IMR-90 (cell line): ENCODE data around the gene CTNS. TPM values are rescaled to one million over a fixed set of nuclear protein-coding genes. Genes with fewer than 3 reads are reported as not detected.

Experiments used
- ATAC-seq: fragments of 200-7000 bp; cut with Tn5 transposase; 2 replicates; pipeline ENCODE4 v1.9.1; 2020; ENCODE audit warnings: low read depth, mild to moderate bottlenecking, moderate library complexity
- BruUV-seq: library from RNA; stranded (reverse); fragments of 400-500 nt; replicated peaks from 2 replicates; lab custom pipeline; 2021; lab: Mats Ljungman, UMichigan
- CTCF ChIA-PET: fragments of 300-600 bp; formaldehyde crosslinking; extraction: SDS; loops from one replicate; lab custom pipeline; 2021; ENCODE audit warnings: antibody characterized with exemption; lab: Yijun Ruan, JAX
- POLR2A ChIA-PET: fragments of 300-600 bp; sonication (Branson Sonifier 250); formaldehyde crosslinking; loops from one replicate; lab custom pipeline; 2022; ENCODE audit warnings: antibody characterized with exemption; ENCODE audit not compliant: unreplicated experiment; lab: Charles Lee
- DNase-seq: peaks from one replicate; pipeline ENCODE4 v3.0.0; 2013
- H2AFZ ChIP-seq: replicated peaks from 2 replicates; pipeline ENCODE3; 2013; ENCODE audit warnings: low read length, mild to moderate bottlenecking; ENCODE audit not compliant: poor library complexity
- H2AK5ac ChIP-seq: 2 replicates; pipeline ENCODE4 v1.6.1; 2013; ENCODE audit warnings: low read depth, low read length, inconsistent platforms
- H2AK9ac ChIP-seq: replicated peaks from 2 replicates; pipeline ENCODE3; 2013; ENCODE audit warnings: mild to moderate bottlenecking, low read depth, low read length, moderate library complexity; ENCODE audit not compliant: poor library complexity
- H2BK120ac ChIP-seq: 2 replicates; pipeline ENCODE4 v1.6.1; 2013; ENCODE audit warnings: low read depth, low read length, inconsistent platforms
- H2BK15ac ChIP-seq: 3 replicates; pipeline ENCODE4 v1.6.1; 2013; ENCODE audit warnings: low read depth, low read length, inconsistent platforms
- H2BK20ac ChIP-seq: 2 replicates; pipeline ENCODE4 v1.6.1; 2013; ENCODE audit warnings: low read depth, mild to moderate bottlenecking, inconsistent platforms, low read length, moderate library complexity
- H2BK5ac ChIP-seq: 2 replicates; pipeline ENCODE4 v1.6.1; 2013; ENCODE audit warnings: mild to moderate bottlenecking, low read depth, low read length, inconsistent platforms; ENCODE audit not compliant: poor library complexity, severe bottlenecking
- H3K14ac ChIP-seq: replicated peaks from 2 replicates; pipeline ENCODE4 v1.6.1; 2013; ENCODE audit warnings: low read depth, low read length, inconsistent platforms
- H3K18ac ChIP-seq: 2 replicates; pipeline ENCODE4 v1.6.1; 2013; ENCODE audit warnings: low read depth, low read length, control low read depth
- H3K23ac ChIP-seq: 2 replicates; pipeline ENCODE4 v1.6.1; 2013; ENCODE audit warnings: low read depth, low read length, inconsistent platforms
- H3K27ac ChIP-seq: 2 replicates; pipeline ENCODE4 v1.5.1; 2013; ENCODE audit warnings: mild to moderate bottlenecking, control low read depth, low read length; ENCODE audit not compliant: insufficient read depth
- H3K27me3 ChIP-seq: 2 replicates; pipeline ENCODE4 v1.6.1; 2013; ENCODE audit warnings: low read length; ENCODE audit not compliant: control insufficient read depth, insufficient read depth
- H3K36me3 ChIP-seq: 2 replicates; pipeline ENCODE4 v1.6.1; 2013; ENCODE audit warnings: low read length, mixed read lengths; ENCODE audit not compliant: control insufficient read depth, insufficient read depth
- H3K4ac ChIP-seq: 2 replicates; pipeline ENCODE4 v1.6.1; 2013; ENCODE audit warnings: low read depth, low read length, inconsistent platforms
- H3K4me1 ChIP-seq: 2 replicates; pipeline ENCODE4 v1.6.1; 2013; ENCODE audit warnings: low read length, mixed read lengths; ENCODE audit not compliant: control insufficient read depth, insufficient read depth
- H3K4me2 ChIP-seq: 2 replicates; pipeline ENCODE4 v1.6.1; 2013; ENCODE audit warnings: low read depth, mild to moderate bottlenecking, control low read depth, low read length, moderate library complexity
- H3K4me3 ChIP-seq: 2 replicates; pipeline ENCODE4 v1.5.1; 2013; ENCODE audit warnings: low read depth, mild to moderate bottlenecking, control low read depth, low read length, moderate library complexity; ENCODE audit not compliant: insufficient read depth
- H3K56ac ChIP-seq: 2 replicates; pipeline ENCODE4 v1.6.1; 2013; ENCODE audit warnings: low read length, inconsistent platforms; ENCODE audit not compliant: insufficient read depth; ENCODE audit errors: extremely low read depth
- H3K79me1 ChIP-seq, 2 experiments: 2 replicates each; pipeline ENCODE4 v1.6.1; 2013; ENCODE audit warnings: low read length in 2 of 2, inconsistent platforms in 1 of 2, low read depth in 1 of 2
- H3K9ac ChIP-seq: 2 replicates; pipeline ENCODE4 v1.6.1; 2013; ENCODE audit warnings: low read depth, low read length, control low read depth
- H3K9me1 ChIP-seq: 2 replicates; pipeline ENCODE4 v1.6.1; 2013; ENCODE audit warnings: low read length, inconsistent platforms; ENCODE audit not compliant: insufficient read depth
- H3K9me3 ChIP-seq: 2 replicates; pipeline ENCODE4 v1.6.1; 2013; ENCODE audit warnings: low read length; ENCODE audit not compliant: control insufficient read depth, insufficient read depth
- H4K20me1 ChIP-seq: 2 replicates; pipeline ENCODE4 v1.6.1; 2013; ENCODE audit warnings: low read length, inconsistent platforms; ENCODE audit not compliant: insufficient read depth
- H4K5ac ChIP-seq: 2 replicates; pipeline ENCODE4 v1.6.1; 2013; ENCODE audit warnings: mild to moderate bottlenecking, low read depth, low read length, control low read depth
- H4K8ac ChIP-seq, 2 experiments: 2 replicates each; pipeline ENCODE4 v1.6.1; 2013; ENCODE audit warnings: low read depth in 2 of 2, low read length in 2 of 2, control low read depth in 1 of 2, inconsistent platforms in 1 of 2
- H4K91ac ChIP-seq: 2 replicates; pipeline ENCODE4 v1.6.1; 2013; ENCODE audit warnings: low read depth, low read length, inconsistent platforms; ENCODE audit not compliant: insufficient read depth
- BHLHE40 ChIP-seq: fragments of 150-350 bp; IDR thresholded peaks from 2 replicates; pipeline ENCODE4 v1.6.1; 2016; ENCODE audit warnings: mild to moderate bottlenecking, low read depth, low read length
- CEBPB ChIP-seq: IDR thresholded peaks from 2 replicates; pipeline ENCODE4 v1.6.1; 2012; ENCODE audit warnings: low read depth, low read length, improper control_type of control experiment
- CHD1 ChIP-seq: IDR thresholded peaks from 2 replicates; pipeline ENCODE4 v1.6.1; 2012; ENCODE audit warnings: low read depth, low read length, improper control_type of control experiment
- ELK1 ChIP-seq: fragments of 150-350 bp; IDR thresholded peaks from 2 replicates; pipeline ENCODE4 v1.6.1; 2016; ENCODE audit warnings: low read depth, mild to moderate bottlenecking, low read length, moderate library complexity, borderline replicate concordance
- FOS ChIP-seq: fragments of 150-350 bp; IDR thresholded peaks from 2 replicates; pipeline ENCODE4 v1.6.1; 2016; ENCODE audit warnings: low read depth, low read length
- MAFK ChIP-seq: IDR thresholded peaks from 2 replicates; pipeline ENCODE4 v1.6.1; 2012; ENCODE audit warnings: low read depth, low read length, improper control_type of control experiment
- MAZ ChIP-seq: IDR thresholded peaks from 2 replicates; pipeline ENCODE4 v1.6.1; 2012; ENCODE audit warnings: low read depth, mild to moderate bottlenecking, low read length, improper control_type of control experiment, moderate library complexity, borderline replicate concordance
- MXI1 ChIP-seq: IDR thresholded peaks from 2 replicates; pipeline ENCODE4 v1.6.1; 2012; ENCODE audit warnings: low read depth, mild to moderate bottlenecking, low read length, moderate library complexity, borderline replicate concordance
- POLR2A ChIP-seq: IDR thresholded peaks from 2 replicates; pipeline ENCODE4 v1.6.1; 2012; ENCODE audit warnings: mild to moderate bottlenecking, low read depth, low read length
- RAD21 ChIP-seq: IDR thresholded peaks from 2 replicates; pipeline ENCODE4 v1.6.1; 2012; ENCODE audit warnings: low read length, improper control_type of control experiment
- RCOR1 ChIP-seq: IDR thresholded peaks from 2 replicates; pipeline ENCODE4 v1.6.1; 2012; ENCODE audit warnings: mild to moderate bottlenecking, low read length, improper control_type of control experiment; ENCODE audit not compliant: insufficient replicate concordance
- SMC3 ChIP-seq: fragments of 150-350 bp; IDR thresholded peaks from 2 replicates; pipeline ENCODE4 v1.6.1; 2016; ENCODE audit warnings: low read depth, mild to moderate bottlenecking, antibody characterized with exemption, low read length, moderate library complexity
- WGBS, 2 experiments: methylation state at CpG; one replicate each; pipeline versions ENCODE4 v1.1.5 to v1.1.7; 2013; ENCODE audit warnings: missing lambda C conversion rate in 2 of 2; ENCODE audit not compliant: insufficient read length in 1 of 2; ENCODE audit errors: extremely low coverage in 2 of 2; 5-methylcytosine and 5-hydroxymethylcytosine counted together
- dilution Hi-C: fragments of 300-500 bp; cut with HindIII; formaldehyde crosslinking; loops from one replicate; pipeline ENCODE4 v1.14.3; 2018; ENCODE audit warnings: low sequenced_read_pairs; ENCODE audit not compliant: unreplicated experiment
- in situ Hi-C: fragments of 300-500 bp; cut with MboI; formaldehyde crosslinking; loops from 3 replicates; pipeline ENCODE4 v1.14.3; 2019; ENCODE audit warnings: low sequenced_read_pairs, inconsistent platforms, mixed read lengths
- intact Hi-C: fragments of 100-400 bp; cut with micrococcal nuclease; formaldehyde crosslinking; loops from 2 replicates; pipeline ENCODE4 v1.10.0; 2022
- polyA plus RNA-seq, 3 experiments: library from polyadenylated mRNA; depleted of rRNA; stranded (reverse); fragments of >200 nt; gene quantifications; 2 replicates each; pipeline ENCODE4 v1.2.3, GENCODE V29; 2012; ENCODE audit warnings: low replicate concordance in 1 of 3
- total RNA-seq: library from RNA; depleted of rRNA; stranded (reverse); fragments of >200 nt; gene quantifications from 2 replicates; pipeline ENCODE4 v1.2.3, GENCODE V29; 2012
- TF ChIP-seq, protein P1 (sequence below): conservative IDR thresholded peaks from 2 replicates; pipeline ENCODE4 v1.5.1; 2012; ENCODE audit warnings: mild to moderate bottlenecking, low read depth, low read length, improper control_type of control experiment
- TF ChIP-seq, protein P2 (sequence below): fragments of 150-350 bp; IDR thresholded peaks from 2 replicates; pipeline ENCODE4 v1.6.1; 2017; ENCODE audit warnings: mild to moderate bottlenecking, antibody characterized with exemption, low read length, low read depth

CTNS gene
- total and polyA plus RNA-seq, 2 of the 4 experiments (the other 2 are of a cell fraction), result 4.7 to 5.3 TPM

DNA sequence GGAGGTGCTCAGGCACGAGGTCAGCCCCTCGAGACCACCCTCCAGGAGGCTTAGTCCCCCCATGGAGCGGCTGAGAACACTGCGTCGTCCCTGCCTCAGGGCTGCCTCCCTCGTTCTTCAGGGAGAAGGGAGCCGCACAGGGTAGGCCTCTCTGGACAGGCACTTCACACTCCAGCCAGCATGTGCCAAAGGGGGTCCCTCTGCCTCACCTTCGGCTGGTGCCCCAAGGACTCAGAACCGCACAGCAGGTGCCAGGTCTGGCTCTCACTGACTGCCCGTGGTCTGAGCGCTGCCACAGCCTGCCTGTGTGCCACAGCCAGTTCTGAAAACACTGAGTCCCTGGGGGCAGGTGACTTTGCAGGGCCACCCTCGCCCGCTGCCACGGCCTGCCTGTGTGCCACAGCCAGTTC, 52.3 kb downstream of the CTNS start:
- WGBS, 2 experiments, result 77% methylated on average over 5 of the region's 14 CpGs; no CpG with 5 or more reads in 1 of the 2 experiments
- Histone ChIP-seq H3K14ac (no peak overlapping the region), H3K9me3 (no peaks in the 10 kb centered on the region), H3K9me1 (no peaks in the 10 kb centered on the region), H3K56ac (no peak overlapping the region), H3K4ac (no peak overlapping the region), H3K36me3 (no peaks in the 10 kb centered on the region), H4K91ac (no peak overlapping the region), H2BK120ac (no peak overlapping the region), H2BK15ac (no peak overlapping the region), H4K5ac (no peak overlapping the region), H3K4me1 (no peaks in the 10 kb centered on the region), H3K4me2 (no peak overlapping the region), H3K27ac (no peak overlapping the region), H2AK9ac (no peak overlapping the region), H3K18ac (no peak overlapping the region), H3K79me1 (no peaks in the 10 kb centered on the region), H3K27me3 (peaks cover 9% of the 10 kb centered on the region), H2AFZ (no peak overlapping the region), H4K8ac (no peak overlapping the region), H2BK5ac (no peak overlapping the region), H3K9ac (no peak overlapping the region), H3K4me3 (no peak overlapping the region), H2BK20ac (no peak overlapping the region), H4K20me1 (no peaks in the 10 kb centered on the region), H3K23ac (no peak overlapping the region), H2AK5ac (no peak overlapping the region)
- CTCF ChIA-PET, result no interaction called here
- in situ Hi-C loops (no loop called here), intact Hi-C loops (no loop called here), dilution Hi-C loops (no loop called here)
- ATAC-seq (no peak), DNase-seq (no peak)
- BruUV-seq, result no TSS peak
- TF ChIP-seq CHD1 (no peak), CEBPB (no peak), POLR2A (no peak), ELK1 (no peak), SMC3 (no peak), RCOR1 (no peak), BHLHE40 (no peak), FOS (no peak), RAD21 (no peak), MXI1 (no peak), MAFK (no peak), MAZ (no peak)
- TF ChIP-seq, protein P1, sequence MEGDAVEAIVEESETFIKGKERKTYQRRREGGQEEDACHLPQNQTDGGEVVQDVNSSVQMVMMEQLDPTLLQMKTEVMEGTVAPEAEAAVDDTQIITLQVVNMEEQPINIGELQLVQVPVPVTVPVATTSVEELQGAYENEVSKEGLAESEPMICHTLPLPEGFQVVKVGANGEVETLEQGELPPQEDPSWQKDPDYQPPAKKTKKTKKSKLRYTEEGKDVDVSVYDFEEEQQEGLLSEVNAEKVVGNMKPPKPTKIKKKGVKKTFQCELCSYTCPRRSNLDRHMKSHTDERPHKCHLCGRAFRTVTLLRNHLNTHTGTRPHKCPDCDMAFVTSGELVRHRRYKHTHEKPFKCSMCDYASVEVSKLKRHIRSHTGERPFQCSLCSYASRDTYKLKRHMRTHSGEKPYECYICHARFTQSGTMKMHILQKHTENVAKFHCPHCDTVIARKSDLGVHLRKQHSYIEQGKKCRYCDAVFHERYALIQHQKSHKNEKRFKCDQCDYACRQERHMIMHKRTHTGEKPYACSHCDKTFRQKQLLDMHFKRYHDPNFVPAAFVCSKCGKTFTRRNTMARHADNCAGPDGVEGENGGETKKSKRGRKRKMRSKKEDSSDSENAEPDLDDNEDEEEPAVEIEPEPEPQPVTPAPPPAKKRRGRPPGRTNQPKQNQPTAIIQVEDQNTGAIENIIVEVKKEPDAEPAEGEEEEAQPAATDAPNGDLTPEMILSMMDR, result no peak
- TF ChIP-seq, protein P2, sequence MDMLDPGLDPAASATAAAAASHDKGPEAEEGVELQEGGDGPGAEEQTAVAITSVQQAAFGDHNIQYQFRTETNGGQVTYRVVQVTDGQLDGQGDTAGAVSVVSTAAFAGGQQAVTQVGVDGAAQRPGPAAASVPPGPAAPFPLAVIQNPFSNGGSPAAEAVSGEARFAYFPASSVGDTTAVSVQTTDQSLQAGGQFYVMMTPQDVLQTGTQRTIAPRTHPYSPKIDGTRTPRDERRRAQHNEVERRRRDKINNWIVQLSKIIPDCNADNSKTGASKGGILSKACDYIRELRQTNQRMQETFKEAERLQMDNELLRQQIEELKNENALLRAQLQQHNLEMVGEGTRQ, result no peak
- POLR2A ChIA-PET, result no interaction called here
